IMR-90 (cell line): ENCODE results near the gene EHMT1. TPM values are rescaled to one million over a fixed set of nuclear protein-coding genes. Genes with fewer than 3 reads are reported as not detected.
A peak's percentile ranks its signal among the peaks of the same experiment; 100 is the strongest.

Experiments used
- ATAC-seq: fragments of 200-7000 bp; cut with Tn5 transposase; 2 replicates; pipeline ENCODE4 v1.9.1; 2020; ENCODE audit warnings: low read depth, mild to moderate bottlenecking, moderate library complexity
- BruUV-seq: library from RNA; stranded (reverse); fragments of 400-500 nt; replicated peaks from 2 replicates; lab custom pipeline; 2021; lab: Mats Ljungman, UMichigan
- CTCF ChIA-PET: fragments of 300-600 bp; formaldehyde crosslinking; extraction: SDS; loops from one replicate; lab custom pipeline; 2021; ENCODE audit warnings: antibody characterized with exemption; lab: Yijun Ruan, JAX
- POLR2A ChIA-PET: fragments of 300-600 bp; sonication (Branson Sonifier 250); formaldehyde crosslinking; loops from one replicate; lab custom pipeline; 2022; ENCODE audit warnings: antibody characterized with exemption; ENCODE audit not compliant: unreplicated experiment; lab: Charles Lee
- DNase-seq: peaks from one replicate; pipeline ENCODE4 v3.0.0; 2013
- H2AFZ ChIP-seq: replicated peaks from 2 replicates; pipeline ENCODE3; 2013; ENCODE audit warnings: low read length, mild to moderate bottlenecking; ENCODE audit not compliant: poor library complexity
- H2AK5ac ChIP-seq: 2 replicates; pipeline ENCODE4 v1.6.1; 2013; ENCODE audit warnings: low read depth, low read length, inconsistent platforms
- H2AK9ac ChIP-seq: replicated peaks from 2 replicates; pipeline ENCODE3; 2013; ENCODE audit warnings: mild to moderate bottlenecking, low read depth, low read length, moderate library complexity; ENCODE audit not compliant: poor library complexity
- H2BK120ac ChIP-seq: 2 replicates; pipeline ENCODE4 v1.6.1; 2013; ENCODE audit warnings: low read depth, low read length, inconsistent platforms
- H2BK15ac ChIP-seq: 3 replicates; pipeline ENCODE4 v1.6.1; 2013; ENCODE audit warnings: low read depth, low read length, inconsistent platforms
- H2BK20ac ChIP-seq: 2 replicates; pipeline ENCODE4 v1.6.1; 2013; ENCODE audit warnings: low read depth, mild to moderate bottlenecking, inconsistent platforms, low read length, moderate library complexity
- H2BK5ac ChIP-seq: 2 replicates; pipeline ENCODE4 v1.6.1; 2013; ENCODE audit warnings: mild to moderate bottlenecking, low read depth, low read length, inconsistent platforms; ENCODE audit not compliant: poor library complexity, severe bottlenecking
- H3K14ac ChIP-seq: replicated peaks from 2 replicates; pipeline ENCODE4 v1.6.1; 2013; ENCODE audit warnings: low read depth, low read length, inconsistent platforms
- H3K18ac ChIP-seq: 2 replicates; pipeline ENCODE4 v1.6.1; 2013; ENCODE audit warnings: low read depth, low read length, control low read depth
- H3K23ac ChIP-seq: 2 replicates; pipeline ENCODE4 v1.6.1; 2013; ENCODE audit warnings: low read depth, low read length, inconsistent platforms
- H3K27ac ChIP-seq: 2 replicates; pipeline ENCODE4 v1.5.1; 2013; ENCODE audit warnings: mild to moderate bottlenecking, control low read depth, low read length; ENCODE audit not compliant: insufficient read depth
- H3K27me3 ChIP-seq: 2 replicates; pipeline ENCODE4 v1.6.1; 2013; ENCODE audit warnings: low read length; ENCODE audit not compliant: control insufficient read depth, insufficient read depth
- H3K36me3 ChIP-seq: 2 replicates; pipeline ENCODE4 v1.6.1; 2013; ENCODE audit warnings: low read length, mixed read lengths; ENCODE audit not compliant: control insufficient read depth, insufficient read depth
- H3K4ac ChIP-seq: 2 replicates; pipeline ENCODE4 v1.6.1; 2013; ENCODE audit warnings: low read depth, low read length, inconsistent platforms
- H3K4me1 ChIP-seq: 2 replicates; pipeline ENCODE4 v1.6.1; 2013; ENCODE audit warnings: low read length, mixed read lengths; ENCODE audit not compliant: control insufficient read depth, insufficient read depth
- H3K4me2 ChIP-seq: 2 replicates; pipeline ENCODE4 v1.6.1; 2013; ENCODE audit warnings: low read depth, mild to moderate bottlenecking, control low read depth, low read length, moderate library complexity
- H3K4me3 ChIP-seq: 2 replicates; pipeline ENCODE4 v1.5.1; 2013; ENCODE audit warnings: low read depth, mild to moderate bottlenecking, control low read depth, low read length, moderate library complexity; ENCODE audit not compliant: insufficient read depth
- H3K56ac ChIP-seq: 2 replicates; pipeline ENCODE4 v1.6.1; 2013; ENCODE audit warnings: low read length, inconsistent platforms; ENCODE audit not compliant: insufficient read depth; ENCODE audit errors: extremely low read depth
- H3K79me1 ChIP-seq, 2 experiments: 2 replicates each; pipeline ENCODE4 v1.6.1; 2013; ENCODE audit warnings: low read length in 2 of 2, inconsistent platforms in 1 of 2, low read depth in 1 of 2
- H3K9ac ChIP-seq: 2 replicates; pipeline ENCODE4 v1.6.1; 2013; ENCODE audit warnings: low read depth, low read length, control low read depth
- H3K9me1 ChIP-seq: 2 replicates; pipeline ENCODE4 v1.6.1; 2013; ENCODE audit warnings: low read length, inconsistent platforms; ENCODE audit not compliant: insufficient read depth
- H3K9me3 ChIP-seq: 2 replicates; pipeline ENCODE4 v1.6.1; 2013; ENCODE audit warnings: low read length; ENCODE audit not compliant: control insufficient read depth, insufficient read depth
- H4K20me1 ChIP-seq: 2 replicates; pipeline ENCODE4 v1.6.1; 2013; ENCODE audit warnings: low read length, inconsistent platforms; ENCODE audit not compliant: insufficient read depth
- H4K5ac ChIP-seq: 2 replicates; pipeline ENCODE4 v1.6.1; 2013; ENCODE audit warnings: mild to moderate bottlenecking, low read depth, low read length, control low read depth
- H4K8ac ChIP-seq, 2 experiments: 2 replicates each; pipeline ENCODE4 v1.6.1; 2013; ENCODE audit warnings: low read depth in 2 of 2, low read length in 2 of 2, control low read depth in 1 of 2, inconsistent platforms in 1 of 2
- H4K91ac ChIP-seq: 2 replicates; pipeline ENCODE4 v1.6.1; 2013; ENCODE audit warnings: low read depth, low read length, inconsistent platforms; ENCODE audit not compliant: insufficient read depth
- BHLHE40 ChIP-seq: fragments of 150-350 bp; IDR thresholded peaks from 2 replicates; pipeline ENCODE4 v1.6.1; 2016; ENCODE audit warnings: mild to moderate bottlenecking, low read depth, low read length
- CHD1 ChIP-seq: IDR thresholded peaks from 2 replicates; pipeline ENCODE4 v1.6.1; 2012; ENCODE audit warnings: low read depth, low read length, improper control_type of control experiment
- FOS ChIP-seq: fragments of 150-350 bp; IDR thresholded peaks from 2 replicates; pipeline ENCODE4 v1.6.1; 2016; ENCODE audit warnings: low read depth, low read length
- MAFK ChIP-seq: IDR thresholded peaks from 2 replicates; pipeline ENCODE4 v1.6.1; 2012; ENCODE audit warnings: low read depth, low read length, improper control_type of control experiment
- MAZ ChIP-seq: IDR thresholded peaks from 2 replicates; pipeline ENCODE4 v1.6.1; 2012; ENCODE audit warnings: low read depth, mild to moderate bottlenecking, low read length, improper control_type of control experiment, moderate library complexity, borderline replicate concordance
- MXI1 ChIP-seq: IDR thresholded peaks from 2 replicates; pipeline ENCODE4 v1.6.1; 2012; ENCODE audit warnings: low read depth, mild to moderate bottlenecking, low read length, moderate library complexity, borderline replicate concordance
- NFE2L2 ChIP-seq: fragments of 150-350 bp; IDR thresholded peaks from 2 replicates; pipeline ENCODE4 v1.6.1; 2016; ENCODE audit warnings: low read depth, mild to moderate bottlenecking, low read length
- POLR2A ChIP-seq: IDR thresholded peaks from 2 replicates; pipeline ENCODE4 v1.6.1; 2012; ENCODE audit warnings: mild to moderate bottlenecking, low read depth, low read length
- RAD21 ChIP-seq: IDR thresholded peaks from 2 replicates; pipeline ENCODE4 v1.6.1; 2012; ENCODE audit warnings: low read length, improper control_type of control experiment
- RCOR1 ChIP-seq: IDR thresholded peaks from 2 replicates; pipeline ENCODE4 v1.6.1; 2012; ENCODE audit warnings: mild to moderate bottlenecking, low read length, improper control_type of control experiment; ENCODE audit not compliant: insufficient replicate concordance
- RFX5 ChIP-seq: IDR thresholded peaks from 2 replicates; pipeline ENCODE4 v1.8.0; 2012; ENCODE audit warnings: low read depth, mild to moderate bottlenecking, low read length, moderate library complexity
- SMC3 ChIP-seq: fragments of 150-350 bp; IDR thresholded peaks from 2 replicates; pipeline ENCODE4 v1.6.1; 2016; ENCODE audit warnings: low read depth, mild to moderate bottlenecking, antibody characterized with exemption, low read length, moderate library complexity
- USF2 ChIP-seq: fragments of 150-350 bp; IDR thresholded peaks from 2 replicates; pipeline ENCODE4 v1.6.1; 2017; ENCODE audit warnings: mild to moderate bottlenecking, antibody characterized with exemption, low read length, low read depth
- WGBS, 2 experiments: methylation state at CpG; one replicate each; pipeline versions ENCODE4 v1.1.5 to v1.1.7; 2013; ENCODE audit warnings: missing lambda C conversion rate in 2 of 2; ENCODE audit not compliant: insufficient read length in 1 of 2; ENCODE audit errors: extremely low coverage in 2 of 2; 5-methylcytosine and 5-hydroxymethylcytosine counted together
- dilution Hi-C: fragments of 300-500 bp; cut with HindIII; formaldehyde crosslinking; loops from one replicate; pipeline ENCODE4 v1.14.3; 2018; ENCODE audit warnings: low sequenced_read_pairs; ENCODE audit not compliant: unreplicated experiment
- in situ Hi-C: fragments of 300-500 bp; cut with MboI; formaldehyde crosslinking; loops from 3 replicates; pipeline ENCODE4 v1.14.3; 2019; ENCODE audit warnings: low sequenced_read_pairs, inconsistent platforms, mixed read lengths
- intact Hi-C: fragments of 100-400 bp; cut with micrococcal nuclease; formaldehyde crosslinking; loops from 2 replicates; pipeline ENCODE4 v1.10.0; 2022
- polyA plus RNA-seq, 3 experiments: library from polyadenylated mRNA; depleted of rRNA; stranded (reverse); fragments of >200 nt; gene quantifications; 2 replicates each; pipeline ENCODE4 v1.2.3, GENCODE V29; 2012; ENCODE audit warnings: low replicate concordance in 1 of 3
- total RNA-seq: library from RNA; depleted of rRNA; stranded (reverse); fragments of >200 nt; gene quantifications from 2 replicates; pipeline ENCODE4 v1.2.3, GENCODE V29; 2012
- TF ChIP-seq, protein P1 (sequence below): fragments of 150-350 bp; IDR thresholded peaks from 2 replicates; pipeline ENCODE4 v1.6.1; 2016; ENCODE audit warnings: low read depth, mild to moderate bottlenecking, low read length, moderate library complexity, borderline replicate concordance
- TF ChIP-seq, protein P2 (sequence below): conservative IDR thresholded peaks from 2 replicates; pipeline ENCODE4 v1.5.1; 2012; ENCODE audit warnings: mild to moderate bottlenecking, low read depth, low read length, improper control_type of control experiment

Gene EHMT1
- total and polyA plus RNA-seq, 2 of the 4 experiments (the other 2 are of a cell fraction) = 32.8 to 35.1 TPM

GRCh38 chr9:137607141-137607857 is 11.5 kb upstream of the EHMT1 start:
- in situ Hi-C loops = no loop called here
- intact Hi-C loops = no loop called here
- TF ChIP-seq, protein P1, sequence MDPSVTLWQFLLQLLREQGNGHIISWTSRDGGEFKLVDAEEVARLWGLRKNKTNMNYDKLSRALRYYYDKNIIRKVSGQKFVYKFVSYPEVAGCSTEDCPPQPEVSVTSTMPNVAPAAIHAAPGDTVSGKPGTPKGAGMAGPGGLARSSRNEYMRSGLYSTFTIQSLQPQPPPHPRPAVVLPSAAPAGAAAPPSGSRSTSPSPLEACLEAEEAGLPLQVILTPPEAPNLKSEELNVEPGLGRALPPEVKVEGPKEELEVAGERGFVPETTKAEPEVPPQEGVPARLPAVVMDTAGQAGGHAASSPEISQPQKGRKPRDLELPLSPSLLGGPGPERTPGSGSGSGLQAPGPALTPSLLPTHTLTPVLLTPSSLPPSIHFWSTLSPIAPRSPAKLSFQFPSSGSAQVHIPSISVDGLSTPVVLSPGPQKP = no peak
- no peak for TF ChIP-seq USF2
- TF ChIP-seq POLR2A = no peak
- no peak for TF ChIP-seq FOS
- TF ChIP-seq SMC3 = no peak
- TF ChIP-seq BHLHE40 = no peak
- no peak for TF ChIP-seq MAZ
- TF ChIP-seq MXI1 = no peak
- no peak for TF ChIP-seq MAFK
- TF ChIP-seq, protein P2, sequence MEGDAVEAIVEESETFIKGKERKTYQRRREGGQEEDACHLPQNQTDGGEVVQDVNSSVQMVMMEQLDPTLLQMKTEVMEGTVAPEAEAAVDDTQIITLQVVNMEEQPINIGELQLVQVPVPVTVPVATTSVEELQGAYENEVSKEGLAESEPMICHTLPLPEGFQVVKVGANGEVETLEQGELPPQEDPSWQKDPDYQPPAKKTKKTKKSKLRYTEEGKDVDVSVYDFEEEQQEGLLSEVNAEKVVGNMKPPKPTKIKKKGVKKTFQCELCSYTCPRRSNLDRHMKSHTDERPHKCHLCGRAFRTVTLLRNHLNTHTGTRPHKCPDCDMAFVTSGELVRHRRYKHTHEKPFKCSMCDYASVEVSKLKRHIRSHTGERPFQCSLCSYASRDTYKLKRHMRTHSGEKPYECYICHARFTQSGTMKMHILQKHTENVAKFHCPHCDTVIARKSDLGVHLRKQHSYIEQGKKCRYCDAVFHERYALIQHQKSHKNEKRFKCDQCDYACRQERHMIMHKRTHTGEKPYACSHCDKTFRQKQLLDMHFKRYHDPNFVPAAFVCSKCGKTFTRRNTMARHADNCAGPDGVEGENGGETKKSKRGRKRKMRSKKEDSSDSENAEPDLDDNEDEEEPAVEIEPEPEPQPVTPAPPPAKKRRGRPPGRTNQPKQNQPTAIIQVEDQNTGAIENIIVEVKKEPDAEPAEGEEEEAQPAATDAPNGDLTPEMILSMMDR = no peak
- TF ChIP-seq RCOR1 = no peak
- TF ChIP-seq RAD21 = no peak
- no peak for TF ChIP-seq NFE2L2
- no peak for TF ChIP-seq RFX5
- TF ChIP-seq CHD1 = no peak

More at GRCh38 chr9:137607141-137607857, 11.5 kb upstream of the EHMT1 start:
- H4K8ac ChIP-seq = no peak overlapping the region
- no peak overlapping the region for H2AFZ ChIP-seq
- H3K4me3 ChIP-seq = peak overlapping the region; percentile 9; the same call in 1 of the 2 replicates
- H3K9ac ChIP-seq = no peak overlapping the region
- H3K9me3 ChIP-seq = no peaks in the 10 kb centered on the region
- BruUV-seq = no TSS peak
- POLR2A ChIA-PET = interaction anchor here (0.7 kb wide), 1 partner anchor 9 kb away, joined by 5 read pairs; no protein-coding TSS in a partner anchor
- H3K23ac ChIP-seq = no peak overlapping the region
- H3K27me3 ChIP-seq = peaks cover 5% of the 10 kb centered on the region; the same call in 1 of the 2 replicates
- no peak overlapping the region for H3K18ac ChIP-seq
- no peaks in the 10 kb centered on the region for H3K36me3 ChIP-seq
- H3K4me2 ChIP-seq = peak overlapping the region; percentile 88
- H2BK20ac ChIP-seq = no peak overlapping the region
- H3K4ac ChIP-seq = no peak overlapping the region
- peaks cover 6 to 44% of the 10 kb centered on the region in 2 experiments; a peak in 3 of 4 replicates for H3K79me1 ChIP-seq
- CTCF ChIA-PET = no interaction called here
- H3K9me1 ChIP-seq = peaks cover 10% of the 10 kb centered on the region
- H2BK15ac ChIP-seq = no peak overlapping the region
- WGBS, 2 experiments = 76% methylated on average over 3 of the region's 17 CpGs; no CpG with 5 or more reads in 1 of the 2 experiments
- no peak overlapping the region for H3K27ac ChIP-seq
- 0 out of 2 replicates have a peak overlapping the region, but pooled peaks have one; percentile 29 for H2AK5ac ChIP-seq
- ATAC-seq (no peak), DNase-seq (peak; percentile 33)
- H3K4me1 ChIP-seq = peaks cover 23% of the 10 kb centered on the region
- no peak overlapping the region for H3K14ac ChIP-seq
- H4K91ac ChIP-seq = no peak overlapping the region
- H2AK9ac ChIP-seq = peak overlapping the region; percentile 75
- H2BK5ac ChIP-seq = no peak overlapping the region
- peaks cover 24% of the 10 kb centered on the region for H4K20me1 ChIP-seq
- dilution Hi-C loops = no loop called here
- H2BK120ac ChIP-seq = no peak overlapping the region
- H4K5ac ChIP-seq = no peak overlapping the region
- H3K56ac ChIP-seq = no peak overlapping the region
